ENCODE results near the gene SYT14. TPM values are rescaled to one million over a fixed set of nuclear protein-coding genes. Genes with fewer than 3 reads are reported as not detected.

SYT14 gene
- total RNA-seq, 1 experiment from 2014 or later: 2.1 TPM

GRCh38 chr1:209927466-209927865, 10.6 kb upstream of the SYT14 start:
- no peaks in the 10 kb centered on the region for H3K36me3 Mint-ChIP-seq (ENCODE audit: insufficient read depth, unreplicated experiment)
- no peak for TF ChIP-seq CTCF (IDR thresholded peaks at IDR 0.05; ENCODE audit: unreplicated experiment)
- H3K4me1 Mint-ChIP-seq (ENCODE audit: low read depth, unreplicated experiment): peaks cover 12% of the 10 kb centered on the region
- H3K9me3 Mint-ChIP-seq (ENCODE audit: low read depth, unreplicated experiment): no peaks in the 10 kb centered on the region
- no TSS peak for BruUV-seq (replicated peaks)
- intact Hi-C loops (cut with micrococcal nuclease; ENCODE audit: unreplicated experiment): loop anchor here (5.0 kb wide), 1 partner anchor 45 kb away; no protein-coding TSS in a partner anchor
- H3K4me3 Mint-ChIP-seq (ENCODE audit: low read depth, unreplicated experiment): no peak overlapping the region
- no peaks in the 10 kb centered on the region for H3K27me3 Mint-ChIP-seq (ENCODE audit: unreplicated experiment)
- no peak for DNase-seq
- H3K27ac Mint-ChIP-seq (ENCODE audit: unreplicated experiment): no peak overlapping the region
- CTCF ChIA-PET: interaction anchor here (0.7 kb wide), 2 partner anchors 32 to 1977 kb away, joined by 3 read pairs; no protein-coding TSS in a partner anchor

- no peak for TF ChIP-seq CTCF (IDR thresholded peaks at IDR 0.05; ENCODE audit: unreplicated experiment)
- intact Hi-C loops (cut with micrococcal nuclease; ENCODE audit: unreplicated experiment): loop anchor here (5.0 kb wide), 1 partner anchor 47 kb away; no protein-coding TSS in a partner anchor
- BruUV-seq (replicated peaks): no TSS peak
- Mint-ChIP-seq H3K27me3 (ENCODE audit: unreplicated experiment) (no peaks in the 10 kb centered on the region), H3K4me1 (ENCODE audit: low read depth, unreplicated experiment) (peaks cover 12% of the 10 kb centered on the region), H3K9me3 (ENCODE audit: low read depth, unreplicated experiment) (no peaks in the 10 kb centered on the region), H3K36me3 (ENCODE audit: insufficient read depth, unreplicated experiment) (no peaks in the 10 kb centered on the region), H3K27ac (ENCODE audit: unreplicated experiment) (no peak overlapping the region), H3K4me3 (ENCODE audit: low read depth, unreplicated experiment) (no peak overlapping the region)
- no peak for DNase-seq
- CTCF ChIA-PET: no interaction called here
Measured at GRCh38 chr1:209929751-209930150, 8.3 kb upstream of the SYT14 start.

GRCh38 chr1:209931141-209931540, 6.9 kb upstream of the SYT14 start:
- intact Hi-C loops (cut with micrococcal nuclease; ENCODE audit: unreplicated experiment): no loop called here
- no peaks in the 10 kb centered on the region for H3K27me3 Mint-ChIP-seq (ENCODE audit: unreplicated experiment)
- H3K27ac Mint-ChIP-seq (ENCODE audit: unreplicated experiment): no peak overlapping the region
- H3K4me3 Mint-ChIP-seq (ENCODE audit: low read depth, unreplicated experiment): no peak overlapping the region
- CTCF ChIA-PET: no interaction called here
- no peak for TF ChIP-seq CTCF (IDR thresholded peaks at IDR 0.05; ENCODE audit: unreplicated experiment)
- H3K36me3 Mint-ChIP-seq (ENCODE audit: insufficient read depth, unreplicated experiment): no peaks in the 10 kb centered on the region
- DNase-seq: no peak
- no peaks in the 10 kb centered on the region for H3K9me3 Mint-ChIP-seq (ENCODE audit: low read depth, unreplicated experiment)
- H3K4me1 Mint-ChIP-seq (ENCODE audit: low read depth, unreplicated experiment): peaks cover 5% of the 10 kb centered on the region
- no TSS peak for BruUV-seq (replicated peaks)

GRCh38 chr1:209936125-209936524, 1.9 kb upstream of the SYT14 start:
- H3K36me3 Mint-ChIP-seq (ENCODE audit: insufficient read depth, unreplicated experiment): peaks cover 12% of the 10 kb centered on the region
- no peak overlapping the region for H3K27ac Mint-ChIP-seq (ENCODE audit: unreplicated experiment)
- no peak for TF ChIP-seq CTCF (IDR thresholded peaks at IDR 0.05; ENCODE audit: unreplicated experiment)

More at GRCh38 chr1:209936125-209936524, 1.9 kb upstream of the SYT14 start:
- BruUV-seq (replicated peaks): no TSS peak
- H3K4me1 Mint-ChIP-seq (ENCODE audit: low read depth, unreplicated experiment): peaks cover 8% of the 10 kb centered on the region
- no peaks in the 10 kb centered on the region for H3K9me3 Mint-ChIP-seq (ENCODE audit: low read depth, unreplicated experiment)
- DNase-seq: no peak
- no peaks in the 10 kb centered on the region for H3K27me3 Mint-ChIP-seq (ENCODE audit: unreplicated experiment)
- CTCF ChIA-PET: no interaction called here
- no peak overlapping the region for H3K4me3 Mint-ChIP-seq (ENCODE audit: low read depth, unreplicated experiment)
- intact Hi-C loops (cut with micrococcal nuclease; ENCODE audit: unreplicated experiment): loop anchor here (5.0 kb wide), 2 partner anchors 74 to 196 kb away; no protein-coding TSS in a partner anchor

Measured in Calu3 (cell line).